HL-60 (cell line): Measurements from ENCODE around the gene SUSD1.

Experiments used
- DNase-seq, 2 experiments: peaks; one replicate each; pipeline ENCODE4 v3.0.0-alpha.2; 2010 to 2020; ENCODE audit warnings: low read depth in 1 of 2, low spot score in 1 of 2
- H3K27ac ChIP-seq: fragments of 250-450 bp; sonication (Bioruptor Pico); replicated peaks from 2 replicates; pipeline ENCODE4 v1.5.1; 2020; ENCODE audit warnings: mild to moderate bottlenecking, moderate library complexity
- H3K27me3 ChIP-seq: fragments of 250-450 bp; sonication (Bioruptor Pico); 2 replicates; pipeline ENCODE4 v1.5.1; 2021; ENCODE audit warnings: mild to moderate bottlenecking, moderate library complexity; ENCODE audit not compliant: insufficient read depth, poor library complexity, severe bottlenecking
- H3K4me3 ChIP-seq: replicated peaks from 2 replicates; pipeline ENCODE4 v1.5.1; 2011; ENCODE audit warnings: mild to moderate bottlenecking, control low read depth, low read length; ENCODE audit not compliant: insufficient read depth
- GABPA ChIP-seq: IDR thresholded peaks from 2 replicates; pipeline ENCODE4 v1.6.1; 2012; ENCODE audit warnings: low read depth
- POLR2AphosphoS5 ChIP-seq: IDR thresholded peaks from 2 replicates; pipeline ENCODE4 v1.6.1; 2012; ENCODE audit warnings: low read depth
- SPI1 ChIP-seq: IDR thresholded peaks from 2 replicates; pipeline ENCODE4 v1.6.1; 2012; ENCODE audit warnings: low read depth, mild to moderate bottlenecking, borderline replicate concordance
- TF ChIP-seq, protein P1 (sequence below): IDR thresholded peaks from 2 replicates; pipeline ENCODE4 v1.6.1; 2012; ENCODE audit warnings: low read depth; ENCODE audit not compliant: insufficient replicate concordance
- TF ChIP-seq, protein P2 (sequence below): IDR thresholded peaks from one replicate; pipeline ENCODE4 v1.5.1; 2011; ENCODE audit warnings: low read length, control low read depth, inconsistent platforms; ENCODE audit not compliant: insufficient read depth

SUSD1 gene

GRCh38 chr9:112078432-112078831, 96.7 kb downstream of the SUSD1 start:
- Histone ChIP-seq H3K4me3 (no peak overlapping the region), H3K27ac (no peak overlapping the region)

DNA sequence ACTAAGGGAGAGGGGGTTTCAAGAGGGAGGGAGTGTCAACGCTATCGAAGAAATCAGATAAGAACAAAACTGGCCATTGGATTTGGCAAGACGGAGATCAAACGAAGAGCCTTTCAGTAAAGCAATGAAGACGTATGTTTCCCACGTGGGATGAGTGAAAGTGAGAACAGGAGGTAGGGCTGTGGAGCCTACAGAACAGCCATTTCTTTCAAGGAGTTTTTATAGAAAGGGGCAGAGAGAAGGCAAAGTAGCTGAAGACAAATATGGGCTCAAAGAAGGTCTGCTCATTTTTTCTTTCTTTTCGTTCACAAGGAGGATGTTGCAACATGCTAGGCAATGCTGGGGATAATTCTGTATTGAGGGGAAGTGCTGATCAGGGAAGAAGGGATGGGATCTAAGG, 98.3 kb downstream of the SUSD1 start:
- Histone ChIP-seq H3K27ac (no peak overlapping the region), H3K4me3 (no peak overlapping the region), H3K27me3 (no peaks in the 10 kb centered on the region)
- peak in 1 of 2 experiments; percentile 23 for DNase-seq
- TF ChIP-seq GABPA, result no peak
- no peak for TF ChIP-seq POLR2AphosphoS5
- TF ChIP-seq SPI1, result no peak
- TF ChIP-seq, protein P1, sequence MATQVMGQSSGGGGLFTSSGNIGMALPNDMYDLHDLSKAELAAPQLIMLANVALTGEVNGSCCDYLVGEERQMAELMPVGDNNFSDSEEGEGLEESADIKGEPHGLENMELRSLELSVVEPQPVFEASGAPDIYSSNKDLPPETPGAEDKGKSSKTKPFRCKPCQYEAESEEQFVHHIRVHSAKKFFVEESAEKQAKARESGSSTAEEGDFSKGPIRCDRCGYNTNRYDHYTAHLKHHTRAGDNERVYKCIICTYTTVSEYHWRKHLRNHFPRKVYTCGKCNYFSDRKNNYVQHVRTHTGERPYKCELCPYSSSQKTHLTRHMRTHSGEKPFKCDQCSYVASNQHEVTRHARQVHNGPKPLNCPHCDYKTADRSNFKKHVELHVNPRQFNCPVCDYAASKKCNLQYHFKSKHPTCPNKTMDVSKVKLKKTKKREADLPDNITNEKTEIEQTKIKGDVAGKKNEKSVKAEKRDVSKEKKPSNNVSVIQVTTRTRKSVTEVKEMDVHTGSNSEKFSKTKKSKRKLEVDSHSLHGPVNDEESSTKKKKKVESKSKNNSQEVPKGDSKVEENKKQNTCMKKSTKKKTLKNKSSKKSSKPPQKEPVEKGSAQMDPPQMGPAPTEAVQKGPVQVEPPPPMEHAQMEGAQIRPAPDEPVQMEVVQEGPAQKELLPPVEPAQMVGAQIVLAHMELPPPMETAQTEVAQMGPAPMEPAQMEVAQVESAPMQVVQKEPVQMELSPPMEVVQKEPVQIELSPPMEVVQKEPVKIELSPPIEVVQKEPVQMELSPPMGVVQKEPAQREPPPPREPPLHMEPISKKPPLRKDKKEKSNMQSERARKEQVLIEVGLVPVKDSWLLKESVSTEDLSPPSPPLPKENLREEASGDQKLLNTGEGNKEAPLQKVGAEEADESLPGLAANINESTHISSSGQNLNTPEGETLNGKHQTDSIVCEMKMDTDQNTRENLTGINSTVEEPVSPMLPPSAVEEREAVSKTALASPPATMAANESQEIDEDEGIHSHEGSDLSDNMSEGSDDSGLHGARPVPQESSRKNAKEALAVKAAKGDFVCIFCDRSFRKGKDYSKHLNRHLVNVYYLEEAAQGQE, result no peak
- TF ChIP-seq, protein P2, sequence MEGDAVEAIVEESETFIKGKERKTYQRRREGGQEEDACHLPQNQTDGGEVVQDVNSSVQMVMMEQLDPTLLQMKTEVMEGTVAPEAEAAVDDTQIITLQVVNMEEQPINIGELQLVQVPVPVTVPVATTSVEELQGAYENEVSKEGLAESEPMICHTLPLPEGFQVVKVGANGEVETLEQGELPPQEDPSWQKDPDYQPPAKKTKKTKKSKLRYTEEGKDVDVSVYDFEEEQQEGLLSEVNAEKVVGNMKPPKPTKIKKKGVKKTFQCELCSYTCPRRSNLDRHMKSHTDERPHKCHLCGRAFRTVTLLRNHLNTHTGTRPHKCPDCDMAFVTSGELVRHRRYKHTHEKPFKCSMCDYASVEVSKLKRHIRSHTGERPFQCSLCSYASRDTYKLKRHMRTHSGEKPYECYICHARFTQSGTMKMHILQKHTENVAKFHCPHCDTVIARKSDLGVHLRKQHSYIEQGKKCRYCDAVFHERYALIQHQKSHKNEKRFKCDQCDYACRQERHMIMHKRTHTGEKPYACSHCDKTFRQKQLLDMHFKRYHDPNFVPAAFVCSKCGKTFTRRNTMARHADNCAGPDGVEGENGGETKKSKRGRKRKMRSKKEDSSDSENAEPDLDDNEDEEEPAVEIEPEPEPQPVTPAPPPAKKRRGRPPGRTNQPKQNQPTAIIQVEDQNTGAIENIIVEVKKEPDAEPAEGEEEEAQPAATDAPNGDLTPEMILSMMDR, result no peak

More at GRCh38 chr9:112078432-112078831, 96.7 kb downstream of the SUSD1 start:
- DNase-seq, result no peak
- no peaks in the 10 kb centered on the region for H3K27me3 ChIP-seq
- no peak for TF ChIP-seq SPI1
- TF ChIP-seq, protein P1, result no peak
- TF ChIP-seq POLR2AphosphoS5, result no peak
- no peak for TF ChIP-seq GABPA
- TF ChIP-seq, protein P2, result no peak

GRCh38 chr9:112075009-112075378, 100.1 kb downstream of the SUSD1 start:
- TF ChIP-seq POLR2AphosphoS5, result no peak
- TF ChIP-seq, protein P1, result no peak
- no peak for DNase-seq
- no peak overlapping the region for H3K4me3 ChIP-seq
- H3K27ac ChIP-seq, result no peak overlapping the region
- H3K27me3 ChIP-seq, result no peaks in the 10 kb centered on the region
